ENCODE results near the gene MCTP2.
"Not testable (repeated sequence)": the region's sequence is repeated elsewhere in the genome, so short reads cannot be mapped to it uniquely, and the experiment has no call there.

GRCh38 chr15:94493586-94493985 lies 262.2 kb downstream of the MCTP2 start:
- not testable (repeated sequence) for TF ChIP-seq POLR2A, CTCF (IDR thresholded peaks at IDR 0.05)
